Measurements from ENCODE around the gene PLA2G15. TPM values are rescaled to one million over a fixed set of nuclear protein-coding genes. Genes with fewer than 3 reads are reported as not detected.
A peak's percentile ranks its signal among the peaks of the same experiment; 100 is the strongest.

PLA2G15 gene
- total RNA-seq: 24.5 to 29.6 TPM (median 28.0 TPM) in 3 replicates
- long read RNA-seq, transcript PLA2G15-201 (6 exons, 2,727 nt): major isoform, 134 of 182 reads
- long read RNA-seq, transcript PLA2G15-209 (6 exons, 1,203 nt): minor isoform, 18 of 182 reads
- long read RNA-seq, partial matches to known transcripts: 5 of 182 reads
- long read RNA-seq, other reads (novel, unspliced or antisense): 21 of 182 reads

GRCh38 chr16:68244903-68245853 is at the start of gene PLA2G15:
PLA2G15 (plus strand) TSS chr16:68245373; CDS start chr16:68245427, 54 bp downstream.
- H3K4me3 Mint-ChIP-seq (ENCODE audit: unreplicated experiment): peak within 1 kb of the TSS; percentile 100
- peak; percentile 98 for DNase-seq (ENCODE audit: low spot score)
- no peaks in the 10 kb centered on the region for H3K27me3 Mint-ChIP-seq (ENCODE audit: low read depth)
- no peaks in the 10 kb centered on the region for H3K9me3 Mint-ChIP-seq (ENCODE audit: low read depth)
- peaks cover 2% of the 10 kb centered on the region for H3K36me3 Mint-ChIP-seq (ENCODE audit: low read depth)
- peaks cover 31% of the 10 kb centered on the region for H3K4me1 Mint-ChIP-seq (ENCODE audit: low read depth)
- peak within 1 kb of the TSS; percentile 80 for H3K27ac Mint-ChIP-seq (ENCODE audit: unreplicated experiment)
- no peak for TF ChIP-seq CTCF (IDR thresholded peaks at IDR 0.05)

GRCh38 chr16:68197250-68197649 is 47.9 kb upstream of the PLA2G15 start:
- Mint-ChIP-seq H3K27me3 (ENCODE audit: low read depth) (no peaks in the 10 kb centered on the region), H3K4me3 (ENCODE audit: unreplicated experiment) (no peak overlapping the region), H3K27ac (ENCODE audit: unreplicated experiment) (no peak overlapping the region), H3K36me3 (ENCODE audit: low read depth) (peaks cover 4% of the 10 kb centered on the region), H3K9me3 (ENCODE audit: low read depth) (no peaks in the 10 kb centered on the region), H3K4me1 (ENCODE audit: low read depth) (peaks cover 17% of the 10 kb centered on the region)
- DNase-seq (ENCODE audit: low spot score): no peak
- TF ChIP-seq CTCF (IDR thresholded peaks at IDR 0.05): no peak

GRCh38 chr16:68200088-68200783 is 44.9 kb upstream of the PLA2G15 start:
- no peak for DNase-seq (ENCODE audit: low spot score)
- Mint-ChIP-seq H3K27me3 (ENCODE audit: low read depth) (no peaks in the 10 kb centered on the region), H3K9me3 (ENCODE audit: low read depth) (no peaks in the 10 kb centered on the region), H3K4me1 (ENCODE audit: low read depth) (peaks cover 17% of the 10 kb centered on the region), H3K36me3 (ENCODE audit: low read depth) (no peaks in the 10 kb centered on the region), H3K4me3 (ENCODE audit: unreplicated experiment) (no peak overlapping the region), H3K27ac (ENCODE audit: unreplicated experiment) (peak overlapping the region; percentile 53)
- no peak for TF ChIP-seq CTCF (IDR thresholded peaks at IDR 0.05)

- no peaks in the 10 kb centered on the region for H3K36me3 Mint-ChIP-seq (ENCODE audit: low read depth)
- TF ChIP-seq CTCF (IDR thresholded peaks at IDR 0.05): peak; percentile 21
- no peak overlapping the region for H3K4me3 Mint-ChIP-seq (ENCODE audit: unreplicated experiment)
- H3K27me3 Mint-ChIP-seq (ENCODE audit: low read depth): no peaks in the 10 kb centered on the region
- no peak for DNase-seq (ENCODE audit: low spot score)
- H3K9me3 Mint-ChIP-seq (ENCODE audit: low read depth): no peaks in the 10 kb centered on the region
- peak overlapping the region; percentile 36 for H3K27ac Mint-ChIP-seq (ENCODE audit: unreplicated experiment)
- peaks cover 17% of the 10 kb centered on the region for H3K4me1 Mint-ChIP-seq (ENCODE audit: low read depth)
These were observed 43.1 kb upstream of the PLA2G15 start for GRCh38 chr16:68202091-68202519.

- TF ChIP-seq CTCF (IDR thresholded peaks at IDR 0.05): no peak
- H3K27ac Mint-ChIP-seq (ENCODE audit: unreplicated experiment): no peak overlapping the region
These were observed 38.9 kb upstream of the PLA2G15 start for GRCh38 chr16:68206245-68206644.

More at GRCh38 chr16:68206245-68206644, 38.9 kb upstream of the PLA2G15 start:
- Mint-ChIP-seq H3K36me3 (ENCODE audit: low read depth) (no peaks in the 10 kb centered on the region), H3K9me3 (ENCODE audit: low read depth) (no peaks in the 10 kb centered on the region), H3K4me1 (ENCODE audit: low read depth) (peaks cover 4% of the 10 kb centered on the region), H3K4me3 (ENCODE audit: unreplicated experiment) (no peak overlapping the region), H3K27me3 (ENCODE audit: low read depth) (no peaks in the 10 kb centered on the region)
- no peak for DNase-seq (ENCODE audit: low spot score)

Data from chondrocyte (in vitro differentiated cells).